ENCODE data around the gene ZBTB17.

ZBTB17 gene

GRCh38 chr1:15948595-15949452 is 27.1 kb downstream of the ZBTB17 start:
- peak in 2 of 51 donors; percentile 29 to 31 for DNase-seq

- DNase-seq: no peak
These were observed 27.8 kb downstream of the ZBTB17 start for GRCh38 chr1:15948091-15948591.

- no peak for DNase-seq
These were observed 28.4 kb downstream of the ZBTB17 start for GRCh38 chr1:15947382-15948090.

- DNase-seq: no peak
These were observed 29.1 kb downstream of the ZBTB17 start for GRCh38 chr1:15946571-15947381.

DNA sequence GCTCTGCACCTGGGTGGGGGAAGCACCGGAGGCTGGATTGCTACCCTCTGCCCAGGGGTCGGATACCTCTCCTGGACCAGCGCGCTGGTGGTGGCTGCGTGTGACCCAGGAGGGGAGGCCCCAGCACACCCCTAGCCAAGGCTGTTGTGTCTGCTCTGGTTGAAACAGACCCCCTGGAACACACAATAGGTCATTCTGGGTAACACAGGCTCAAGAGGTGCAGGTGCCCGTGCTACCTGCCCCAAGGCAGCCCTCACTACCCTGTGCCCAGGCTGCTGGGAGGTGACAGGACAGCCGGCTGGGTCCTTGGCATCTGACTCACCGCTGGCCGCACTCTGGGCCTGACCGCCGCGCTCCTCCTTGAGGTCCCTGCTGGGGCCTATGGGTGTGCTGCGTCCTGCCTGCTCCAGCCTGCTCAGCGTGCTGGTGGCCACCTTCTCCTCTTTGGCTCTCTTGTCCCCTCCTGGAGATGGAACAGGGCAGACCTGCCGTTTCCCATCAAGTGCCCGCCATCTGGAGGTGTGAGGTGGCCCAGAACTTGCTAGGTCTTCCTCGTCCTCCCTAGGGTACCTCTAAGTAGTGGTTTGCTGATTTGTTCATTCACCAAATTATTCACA is 30.0 kb downstream of the ZBTB17 start:
- DNase-seq: no peak

DNA sequence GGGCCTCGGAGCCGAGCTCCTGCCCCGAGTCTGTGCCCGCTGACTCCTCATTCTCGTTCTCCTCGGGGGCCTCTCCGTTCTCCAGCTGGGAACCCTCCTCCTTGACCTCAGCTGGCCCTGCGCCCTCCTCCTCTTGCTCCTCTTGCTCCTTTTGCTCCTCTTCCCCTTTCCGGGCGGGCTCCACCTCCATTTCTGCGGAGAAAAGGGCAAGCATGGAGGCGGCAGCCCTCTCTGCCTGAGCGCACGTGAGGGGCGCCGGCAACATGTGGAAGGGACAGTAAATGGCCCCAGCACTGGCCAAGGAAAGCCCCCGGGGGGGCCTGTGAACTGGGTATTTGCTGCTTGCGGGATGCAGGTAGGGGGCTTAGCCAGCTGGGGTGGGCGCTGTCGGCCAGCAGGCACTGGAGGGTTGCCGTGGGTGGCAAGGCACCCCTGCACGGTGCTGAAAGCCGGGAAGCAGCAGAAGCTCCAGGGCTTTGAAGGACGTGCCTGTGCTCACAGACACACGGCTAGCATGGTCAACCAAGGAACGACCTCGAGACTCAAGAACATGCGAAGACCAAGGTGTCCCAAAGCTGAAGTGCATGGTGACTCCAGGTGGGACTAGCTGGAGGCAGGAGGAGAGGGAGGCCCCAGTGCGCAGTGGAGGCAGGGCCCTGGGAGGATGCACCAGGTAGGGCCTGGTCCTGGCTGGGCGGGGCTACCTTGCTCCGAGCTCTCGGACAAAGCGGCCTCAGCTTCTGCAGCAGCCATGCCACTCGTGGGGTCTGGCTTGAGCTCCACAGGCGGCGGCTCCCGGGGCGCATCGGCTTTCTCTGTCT is 30.7 kb downstream of the ZBTB17 start:
- DNase-seq: no peak

DNA sequence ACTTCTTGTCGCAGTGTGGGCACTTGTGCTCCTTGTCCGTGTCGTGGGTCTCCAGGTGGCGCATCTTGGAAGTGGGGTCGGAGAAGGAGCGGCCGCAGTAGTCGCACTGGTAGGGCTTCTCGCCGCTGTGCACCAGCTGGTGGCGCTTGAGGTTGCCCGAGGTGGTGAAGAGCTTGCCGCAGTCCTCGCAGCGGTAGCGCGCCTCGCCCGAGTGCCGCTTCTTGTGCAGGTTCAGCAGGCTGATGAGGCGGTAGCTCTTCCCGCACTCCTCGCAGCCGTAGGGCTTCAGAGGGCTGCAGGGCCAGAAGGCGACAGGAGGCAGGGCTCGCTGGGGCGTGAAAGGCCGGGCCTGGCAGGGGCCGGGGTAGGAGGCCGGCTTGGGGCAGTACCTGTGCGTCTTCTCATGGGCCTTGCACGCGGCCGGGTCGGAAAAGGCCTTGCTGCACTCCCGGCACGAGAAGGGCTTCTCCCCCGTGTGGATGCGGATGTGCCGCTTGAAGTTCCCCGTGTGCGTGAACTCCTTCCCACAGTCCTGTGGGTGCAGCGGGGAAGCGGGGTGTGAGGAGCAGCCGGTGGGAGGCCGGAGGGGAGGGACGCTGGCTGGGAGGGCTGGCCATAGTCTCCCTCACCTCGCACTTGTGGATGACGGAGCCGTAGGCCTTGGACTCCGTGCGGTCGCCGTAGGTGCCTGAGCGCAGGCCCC is 31.4 kb downstream of the ZBTB17 start:
- no peak for DNase-seq

DNA sequence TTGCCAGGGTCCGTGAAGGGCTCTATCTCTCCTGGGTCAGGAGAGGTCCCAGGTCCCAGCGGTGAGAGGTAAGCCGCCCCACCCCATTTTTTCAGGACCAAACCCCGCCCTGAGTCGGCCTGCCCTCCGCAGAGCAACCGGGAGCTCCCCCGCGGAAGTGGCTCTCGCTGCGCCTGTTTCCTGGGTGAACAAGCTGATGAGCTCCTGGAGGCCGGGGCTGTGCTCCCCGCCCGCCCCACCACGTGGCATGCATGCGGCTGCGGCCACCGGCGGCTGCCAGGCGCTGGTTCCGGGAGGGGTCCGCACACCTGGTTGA is 32.0 kb downstream of the ZBTB17 start:
- no peak for DNase-seq

DNA sequence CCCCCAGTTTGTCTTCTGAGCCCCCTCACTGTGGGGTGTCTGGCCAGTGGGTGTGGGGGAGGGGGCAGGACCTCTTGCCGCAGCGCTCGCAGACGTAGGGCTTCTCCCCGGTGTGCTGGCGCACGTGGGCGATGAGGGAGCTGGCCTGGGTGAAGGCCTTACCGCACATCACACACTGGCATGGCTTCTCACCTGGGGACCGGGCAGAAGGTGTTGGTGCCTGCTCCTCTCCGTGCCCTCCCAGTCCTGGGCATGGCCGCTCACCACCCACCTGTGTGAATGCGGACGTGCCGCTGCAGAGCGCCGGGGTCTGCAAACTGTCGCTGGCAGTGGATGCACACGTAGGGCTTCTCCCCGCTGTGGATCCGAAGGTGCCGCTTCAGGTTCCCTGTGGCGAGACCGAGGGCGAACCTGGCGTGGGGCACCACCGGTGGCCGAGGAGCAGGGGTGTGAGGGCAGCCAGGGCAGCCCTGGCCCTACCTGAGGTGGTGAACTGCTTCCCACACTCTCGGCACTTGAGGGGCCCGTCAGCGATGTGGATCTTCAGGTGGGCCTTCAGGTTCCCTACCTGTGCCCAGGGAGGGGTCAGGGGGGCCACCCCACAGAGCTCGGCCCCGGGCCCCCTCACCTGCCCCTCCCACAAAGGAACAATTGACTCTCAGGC is 32.4 kb downstream of the ZBTB17 start:
- no peak for DNase-seq

DNA sequence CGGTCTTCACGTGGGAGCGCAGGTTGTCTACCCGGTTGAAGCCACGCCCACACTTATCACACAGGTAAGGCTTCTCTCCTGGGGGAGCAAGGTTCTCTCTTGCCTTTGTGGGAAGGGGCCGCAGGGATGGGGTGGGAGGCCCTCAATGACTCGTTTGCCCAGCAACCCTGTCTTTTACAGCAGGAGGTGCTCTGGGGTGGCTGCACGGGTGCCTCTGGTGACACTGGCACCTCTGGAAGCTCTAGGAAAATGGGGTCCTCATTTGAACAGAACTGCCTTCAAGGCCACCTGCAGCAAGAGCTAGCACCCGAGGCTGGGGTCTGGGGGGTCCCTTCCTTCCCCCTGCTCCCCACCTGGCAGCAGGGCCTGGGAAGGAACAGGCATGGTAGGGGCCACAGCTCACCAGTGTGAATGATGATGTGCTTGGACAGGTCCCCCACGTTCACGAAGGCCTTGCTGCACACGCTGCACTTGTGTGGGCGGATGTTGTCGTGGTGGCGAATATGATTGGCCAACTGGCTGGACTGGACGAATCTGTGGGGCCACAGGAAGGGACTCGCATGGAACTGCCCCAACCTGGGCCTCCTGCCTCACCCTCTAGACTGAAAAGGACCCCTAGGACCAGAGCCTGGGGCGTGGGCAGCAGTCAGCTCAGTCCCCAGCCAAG is 33.1 kb downstream of the ZBTB17 start:
- no peak for DNase-seq

- DNase-seq: no peak
These were observed 33.8 kb downstream of the ZBTB17 start for GRCh38 chr1:15941899-15942660.

- DNase-seq: no peak
These were observed 34.7 kb downstream of the ZBTB17 start for GRCh38 chr1:15941044-15941840.

DNA sequence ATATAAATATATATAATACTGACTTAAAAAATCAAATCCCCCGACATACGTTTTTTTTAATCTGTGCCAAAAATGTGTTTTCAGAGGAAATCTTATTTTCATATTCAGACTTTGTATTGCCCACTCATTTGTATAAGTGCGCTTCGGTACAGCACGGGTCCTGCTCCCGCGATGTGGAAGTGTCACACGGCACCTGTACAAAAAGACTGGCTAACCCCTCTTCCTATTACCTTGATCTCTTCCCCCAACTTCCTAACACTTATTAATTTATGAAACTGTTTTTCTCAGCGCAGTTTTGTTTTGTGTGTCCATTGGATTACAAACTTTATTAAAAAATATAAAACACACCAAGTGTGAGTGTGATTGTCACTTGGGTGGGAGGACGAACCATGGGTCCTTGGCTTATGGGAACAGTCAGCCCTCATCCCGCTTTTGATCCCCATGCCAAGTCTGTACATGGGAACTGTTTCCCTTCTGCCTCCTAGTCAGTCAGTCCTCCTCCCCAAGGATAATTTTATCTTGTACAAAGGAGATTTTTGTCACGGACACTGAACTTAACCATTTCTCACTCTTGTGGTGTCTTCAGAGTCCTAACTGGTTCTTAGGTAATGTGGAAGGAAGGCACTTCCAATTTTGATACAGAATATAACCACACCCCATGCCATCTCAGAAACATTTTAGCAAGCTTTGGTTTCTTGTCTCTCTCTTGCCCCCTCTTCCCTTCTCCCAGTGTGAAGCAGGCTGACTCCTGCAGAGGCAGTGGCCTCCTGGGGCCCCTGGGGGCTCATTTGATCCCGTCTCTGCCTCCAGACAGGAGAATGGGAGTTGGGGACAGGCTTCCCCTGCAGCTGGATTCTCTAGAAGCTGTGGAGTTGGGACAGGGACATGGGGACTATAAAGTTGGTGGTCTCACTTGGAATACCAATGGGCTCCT is 35.5 kb downstream of the ZBTB17 start:
- DNase-seq: no peak

DNA sequence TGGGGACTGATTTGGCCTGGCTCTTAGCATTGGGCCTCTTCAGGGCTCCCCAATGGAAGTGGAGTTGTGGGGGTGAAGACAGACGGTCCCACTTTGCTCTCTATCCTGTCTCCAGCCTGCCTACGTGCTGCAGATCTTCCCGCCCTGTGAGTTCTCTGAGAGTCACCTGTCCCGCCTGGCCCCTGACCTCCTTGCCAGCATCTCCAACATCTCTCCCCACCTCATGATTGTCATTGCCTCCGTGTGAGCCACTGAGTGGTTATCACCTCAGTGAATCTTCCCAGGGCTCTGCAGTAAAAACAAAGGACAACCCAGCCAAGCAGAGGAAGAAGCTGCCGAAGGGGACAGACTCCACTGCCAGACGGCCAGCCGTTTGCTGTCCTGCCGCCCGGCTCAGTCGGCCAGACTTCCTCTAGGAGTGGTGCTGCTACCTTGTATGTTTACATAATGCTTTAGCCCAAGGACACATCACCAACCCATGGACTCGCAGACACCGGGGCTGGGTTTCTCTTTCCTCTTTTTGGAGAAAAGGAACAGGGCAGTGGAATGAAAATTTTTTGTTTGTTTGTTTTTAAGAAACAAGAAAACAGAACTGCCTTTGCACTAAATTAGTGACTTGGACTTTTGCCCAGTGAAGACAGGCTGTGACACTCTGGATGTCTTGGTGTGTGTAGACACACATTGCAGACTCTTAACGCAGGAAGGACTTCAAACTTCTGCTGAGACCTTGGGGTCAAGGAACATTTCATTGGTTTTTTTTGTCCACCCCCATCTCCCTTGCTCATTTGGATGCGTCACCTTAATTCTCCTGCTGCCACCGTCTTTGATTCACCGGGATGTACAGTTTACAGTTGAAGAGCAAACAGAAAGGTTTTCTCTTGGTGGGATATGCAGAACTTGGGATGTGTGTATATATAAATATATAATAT is 36.5 kb downstream of the ZBTB17 start:
- peak in 3 of 51 donors; percentile 12 to 25 (median 21) for DNase-seq

- no peak for DNase-seq
These were observed 37.2 kb downstream of the ZBTB17 start for GRCh38 chr1:15938628-15939161.
